ENCODE data around the gene RFXANK.
A peak's percentile ranks its signal among the peaks of the same experiment; 100 is the strongest.

Gene RFXANK

DNA sequence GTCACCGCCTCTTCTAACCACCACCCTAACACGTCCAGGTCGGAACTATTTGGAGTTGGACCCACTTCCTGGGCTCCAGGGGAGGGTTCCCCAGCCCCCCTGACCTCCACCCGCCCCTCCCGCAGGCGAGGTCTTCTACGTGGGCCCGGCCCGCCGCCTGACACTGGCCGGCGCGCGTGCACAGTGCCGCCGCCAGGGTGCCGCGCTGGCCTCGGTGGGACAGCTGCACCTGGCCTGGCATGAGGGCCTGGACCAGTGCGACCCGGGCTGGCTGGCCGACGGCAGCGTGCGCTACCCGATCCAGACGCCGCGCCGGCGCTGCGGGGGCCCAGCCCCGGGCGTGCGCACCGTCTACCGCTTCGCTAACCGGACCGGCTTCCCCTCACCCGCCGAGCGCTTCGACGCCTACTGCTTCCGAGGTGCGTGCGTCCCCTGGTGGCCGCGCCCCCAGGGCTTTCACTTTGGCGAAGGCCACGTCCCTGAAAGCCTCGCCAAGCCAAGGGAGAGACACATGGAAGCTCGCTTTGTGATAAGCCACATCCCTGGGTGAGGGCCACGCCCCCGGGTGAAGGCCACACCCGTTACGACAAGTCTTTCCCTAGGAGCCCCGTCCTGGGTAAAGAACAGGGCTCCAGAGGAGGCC lies 32.9 kb downstream of the RFXANK start:
- H3K27ac ChIP-seq = no peak overlapping the region
- TF ChIP-seq, protein P1, sequence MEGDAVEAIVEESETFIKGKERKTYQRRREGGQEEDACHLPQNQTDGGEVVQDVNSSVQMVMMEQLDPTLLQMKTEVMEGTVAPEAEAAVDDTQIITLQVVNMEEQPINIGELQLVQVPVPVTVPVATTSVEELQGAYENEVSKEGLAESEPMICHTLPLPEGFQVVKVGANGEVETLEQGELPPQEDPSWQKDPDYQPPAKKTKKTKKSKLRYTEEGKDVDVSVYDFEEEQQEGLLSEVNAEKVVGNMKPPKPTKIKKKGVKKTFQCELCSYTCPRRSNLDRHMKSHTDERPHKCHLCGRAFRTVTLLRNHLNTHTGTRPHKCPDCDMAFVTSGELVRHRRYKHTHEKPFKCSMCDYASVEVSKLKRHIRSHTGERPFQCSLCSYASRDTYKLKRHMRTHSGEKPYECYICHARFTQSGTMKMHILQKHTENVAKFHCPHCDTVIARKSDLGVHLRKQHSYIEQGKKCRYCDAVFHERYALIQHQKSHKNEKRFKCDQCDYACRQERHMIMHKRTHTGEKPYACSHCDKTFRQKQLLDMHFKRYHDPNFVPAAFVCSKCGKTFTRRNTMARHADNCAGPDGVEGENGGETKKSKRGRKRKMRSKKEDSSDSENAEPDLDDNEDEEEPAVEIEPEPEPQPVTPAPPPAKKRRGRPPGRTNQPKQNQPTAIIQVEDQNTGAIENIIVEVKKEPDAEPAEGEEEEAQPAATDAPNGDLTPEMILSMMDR (IDR thresholded peaks at IDR 0.05) = peak; percentile 89
- TF ChIP-seq ZFX (IDR thresholded peaks at IDR 0.05; ENCODE audit: borderline replicate concordance) = no peak

DNA sequence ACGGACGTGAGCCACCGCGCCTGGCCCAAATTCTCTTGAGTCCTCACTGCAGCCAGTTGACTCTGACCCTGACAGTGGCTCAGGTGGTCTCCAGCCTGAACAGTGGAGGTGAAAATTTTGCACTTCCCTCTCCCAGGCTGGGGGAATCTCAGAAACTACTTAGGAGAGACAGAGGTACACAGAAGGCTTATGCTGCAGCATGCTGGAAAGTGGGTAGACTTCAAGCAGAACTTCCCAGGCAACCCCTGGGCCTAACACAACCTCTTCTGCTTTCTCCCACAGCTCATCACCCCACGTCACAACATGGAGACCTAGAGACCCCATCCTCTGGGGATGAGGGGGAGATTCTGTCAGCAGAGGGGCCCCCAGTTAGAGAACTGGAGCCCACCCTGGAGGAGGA lies 34.1 kb downstream of the RFXANK start:
- no peak overlapping the region for H3K27ac ChIP-seq
- TF ChIP-seq, protein P1 (IDR thresholded peaks at IDR 0.05) = no peak
- no peak for TF ChIP-seq ZFX (IDR thresholded peaks at IDR 0.05; ENCODE audit: borderline replicate concordance)

DNA sequence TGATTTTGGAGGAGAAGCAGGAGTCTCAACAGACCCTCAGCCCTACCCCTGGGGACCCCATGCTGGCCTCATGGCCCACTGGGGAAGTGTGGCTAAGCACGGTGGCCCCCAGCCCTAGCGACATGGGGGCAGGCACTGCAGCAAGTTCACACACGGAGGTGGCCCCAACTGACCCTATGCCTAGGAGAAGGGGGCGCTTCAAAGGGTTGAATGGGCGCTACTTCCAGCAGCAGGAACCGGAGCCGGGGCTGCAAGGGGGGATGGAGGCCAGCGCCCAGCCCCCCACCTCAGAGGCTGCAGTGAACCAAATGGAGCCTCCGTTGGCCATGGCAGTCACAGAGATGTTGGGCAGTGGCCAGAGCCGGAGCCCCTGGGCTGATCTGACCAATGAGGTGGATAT lies 34.6 kb downstream of the RFXANK start:
- TF ChIP-seq, protein P1 (IDR thresholded peaks at IDR 0.05) = no peak
- TF ChIP-seq ZFX (IDR thresholded peaks at IDR 0.05; ENCODE audit: borderline replicate concordance) = no peak
- H3K27ac ChIP-seq = no peak overlapping the region

DNA sequence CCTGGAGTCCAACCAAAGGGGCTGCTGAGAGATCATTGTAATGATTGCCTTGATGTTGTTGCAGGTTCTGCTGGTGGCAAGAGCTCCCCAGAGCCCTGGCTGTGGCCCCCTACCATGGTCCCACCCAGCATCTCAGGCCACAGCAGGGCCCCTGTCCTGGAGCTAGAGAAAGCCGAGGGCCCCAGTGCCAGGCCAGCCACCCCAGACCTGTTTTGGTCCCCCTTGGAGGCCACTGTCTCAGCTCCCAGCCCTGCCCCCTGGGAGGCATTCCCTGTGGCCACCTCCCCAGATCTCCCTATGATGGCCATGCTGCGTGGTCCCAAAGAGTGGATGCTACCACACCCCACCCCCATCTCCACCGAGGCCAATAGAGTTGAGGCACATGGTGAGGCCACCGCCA lies 35.2 kb downstream of the RFXANK start:
- H3K27ac ChIP-seq = no peak overlapping the region
- TF ChIP-seq, protein P1 (IDR thresholded peaks at IDR 0.05) = no peak
- TF ChIP-seq ZFX (IDR thresholded peaks at IDR 0.05; ENCODE audit: borderline replicate concordance) = no peak

DNA sequence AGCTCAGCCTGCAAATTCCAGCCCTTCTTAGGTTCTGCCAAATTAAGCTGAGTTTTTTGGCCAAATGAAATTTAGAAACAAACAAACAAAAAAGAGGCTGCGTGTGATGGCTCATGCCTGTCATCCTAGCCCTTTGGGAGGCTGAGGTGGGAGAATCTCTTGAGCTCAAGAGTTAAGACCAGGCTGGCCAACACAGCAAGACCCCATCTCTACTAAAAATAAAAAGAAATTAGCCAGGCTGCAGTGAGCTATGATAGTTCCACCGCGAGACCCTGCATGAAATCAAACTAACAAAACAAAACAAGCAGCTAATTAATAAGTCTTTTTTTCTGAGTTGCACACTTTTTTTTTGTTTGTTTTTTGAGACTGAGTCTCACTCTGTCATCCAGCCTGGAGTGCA lies 37.6 kb downstream of the RFXANK start:
- TF ChIP-seq, protein P1 (IDR thresholded peaks at IDR 0.05) = no peak
- TF ChIP-seq ZFX (IDR thresholded peaks at IDR 0.05; ENCODE audit: borderline replicate concordance) = no peak

DNA sequence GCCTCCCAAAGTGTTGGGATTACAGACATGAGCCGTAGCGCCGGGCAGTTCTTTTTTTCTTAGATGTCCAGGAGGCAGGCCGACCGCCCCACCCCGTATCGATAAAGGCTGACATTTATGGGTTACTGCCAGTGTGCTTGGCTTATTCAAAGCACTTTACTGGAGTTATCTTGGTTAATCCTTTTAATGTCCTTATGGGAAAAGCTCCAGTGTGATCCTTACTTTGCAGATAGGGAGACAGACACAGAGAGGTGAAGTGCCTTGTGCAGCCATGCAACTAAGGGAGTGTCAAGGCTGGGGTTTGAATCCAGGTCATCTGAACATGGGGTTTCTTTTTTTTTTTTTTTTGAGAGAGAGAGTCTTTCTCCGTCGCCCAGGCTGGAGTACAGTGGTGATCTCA lies 38.9 kb downstream of the RFXANK start:
- H3K27ac ChIP-seq = no peak overlapping the region
- no peak for TF ChIP-seq ZFX (IDR thresholded peaks at IDR 0.05; ENCODE audit: borderline replicate concordance)
- TF ChIP-seq, protein P1 (IDR thresholded peaks at IDR 0.05) = no peak

More for the DNA sequence above, 37.6 kb downstream of the RFXANK start:
- no peak overlapping the region for H3K27ac ChIP-seq

DNA sequence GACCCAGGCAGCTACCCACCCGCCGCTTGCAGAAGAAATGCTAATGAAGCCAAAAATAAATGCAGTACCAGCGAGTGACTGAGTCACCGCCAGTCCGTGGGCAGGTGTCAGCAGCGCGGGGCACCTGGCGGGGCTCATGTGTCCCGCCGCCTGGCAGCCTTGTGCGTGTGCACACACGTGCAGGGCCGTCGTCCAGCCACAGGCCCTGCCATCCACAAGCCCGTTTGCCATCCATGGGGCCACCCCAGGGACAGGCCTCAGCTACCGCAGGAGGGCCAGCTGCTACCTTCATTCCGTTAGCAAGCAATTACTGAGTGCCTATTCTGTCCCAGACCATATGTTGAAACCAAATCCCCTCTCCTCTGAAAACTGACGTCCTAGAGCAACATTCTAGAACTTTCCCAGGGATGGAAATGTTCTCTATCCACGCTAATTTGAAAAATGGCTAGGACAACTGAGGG lies 40.2 kb downstream of the RFXANK start:
- no peak overlapping the region for H3K27ac ChIP-seq
- TF ChIP-seq, protein P1 (IDR thresholded peaks at IDR 0.05) = no peak
- no peak for TF ChIP-seq ZFX (IDR thresholded peaks at IDR 0.05; ENCODE audit: borderline replicate concordance)

All from 22Rv1 (cell line).